Upper lobe of right lung (tissue), 1 donor: ENCODE data around the gene CNTN4. TPM values are rescaled to one million over a fixed set of nuclear protein-coding genes. Genes with fewer than 3 reads are reported as not detected.

ENCODE experiments used
- ATAC-seq: fragments of 200-7000 bp; cut with Tn5 transposase; one replicate; pipeline ENCODE4 v1.9.1; 2020; ENCODE audit warnings: mild to moderate bottlenecking, moderate library complexity
- DNase-seq: peaks from one replicate; pipeline ENCODE4 v3.0.0-alpha.2; 2020
- H3K27ac ChIP-seq: fragments of 200-600 bp; one replicate; pipeline ENCODE4 v1.8.0; 2022
- H3K27me3 ChIP-seq: fragments of 200-600 bp; one replicate; pipeline ENCODE4 v1.8.0; 2022; ENCODE audit warnings: mild to moderate bottlenecking
- H3K36me3 ChIP-seq: fragments of 200-600 bp; one replicate; pipeline ENCODE4 v1.8.0; 2022
- H3K4me1 ChIP-seq: fragments of 200-600 bp; one replicate; pipeline ENCODE4 v1.8.0; 2022
- H3K4me3 ChIP-seq: fragments of 200-600 bp; one replicate; pipeline ENCODE4 v1.8.0; 2022; ENCODE audit warnings: mild to moderate bottlenecking
- H3K9me3 ChIP-seq: fragments of 200-600 bp; one replicate; pipeline ENCODE4 v1.8.0; 2022
- CTCF ChIP-seq: fragments of 200-600 bp; IDR thresholded peaks from one replicate; pipeline ENCODE4 v1.8.0; 2022; ENCODE audit warnings: antibody characterized with exemption
- intact Hi-C: fragments of 100-400 bp; cut with DNase I; formaldehyde crosslinking; loops from one replicate; pipeline ENCODE4 v1.11.0; 2022
- total RNA-seq: library from RNA; stranded (reverse); fragmentation: NEBNext Ultra II Directional; extraction: Animal tissue kit (Norgen Biotek cat#: 25700); gene quantifications from one replicate; pipeline ENCODE4 v1.2.1, GENCODE V29; 2021
- donor health status: DM: no; HTN: yes; CAD: no; lungs with severe emphysema.

Gene CNTN4
- total RNA-seq, 1 donor from 2014 or later: 11.3 TPM

- no peaks in the 10 kb centered on the region for H3K27me3 ChIP-seq
- ATAC-seq (peak; percentile 44), DNase-seq (no peak)
- intact Hi-C loops: no loop called here
- no peaks in the 10 kb centered on the region for H3K36me3 ChIP-seq
- no peak overlapping the region for H3K27ac ChIP-seq
- H3K4me1 ChIP-seq: peaks cover 2% of the 10 kb centered on the region
- no peaks in the 10 kb centered on the region for H3K9me3 ChIP-seq
- H3K4me3 ChIP-seq: no peak overlapping the region
- no peak for TF ChIP-seq CTCF
These were observed 967.2 kb downstream of the CNTN4 start for GRCh38 chr3:3065876-3066275.

GRCh38 chr3:3066378-3066777 is 967.7 kb downstream of the CNTN4 start:
- peaks cover 2% of the 10 kb centered on the region for H3K4me1 ChIP-seq
- no peaks in the 10 kb centered on the region for H3K36me3 ChIP-seq
- DNase-seq: no peak
- H3K4me3 ChIP-seq: no peak overlapping the region
- TF ChIP-seq CTCF: no peak
- intact Hi-C loops: no loop called here
- no peak overlapping the region for H3K27ac ChIP-seq
- H3K27me3 ChIP-seq: no peaks in the 10 kb centered on the region
- no peak for ATAC-seq
- H3K9me3 ChIP-seq: no peaks in the 10 kb centered on the region

GRCh38 chr3:3066910-3067309 is 968.2 kb downstream of the CNTN4 start:
- DNase-seq (no peak), ATAC-seq (no peak)
- Histone ChIP-seq H3K36me3 (no peaks in the 10 kb centered on the region), H3K27ac (no peak overlapping the region), H3K4me3 (no peak overlapping the region), H3K9me3 (no peaks in the 10 kb centered on the region), H3K4me1 (peaks cover 2% of the 10 kb centered on the region), H3K27me3 (no peaks in the 10 kb centered on the region)
- TF ChIP-seq CTCF: no peak
- intact Hi-C loops: no loop called here

- Histone ChIP-seq H3K4me3 (no peak overlapping the region), H3K36me3 (no peaks in the 10 kb centered on the region), H3K27ac (no peak overlapping the region), H3K4me1 (peaks cover 2% of the 10 kb centered on the region), H3K27me3 (no peaks in the 10 kb centered on the region), H3K9me3 (no peaks in the 10 kb centered on the region)
- intact Hi-C loops: no loop called here
- DNase-seq: no peak
- TF ChIP-seq CTCF: no peak
- no peak for ATAC-seq
These were observed 969.8 kb downstream of the CNTN4 start for GRCh38 chr3:3068358-3068881.

GRCh38 chr3:3069723-3070122 is 971.1 kb downstream of the CNTN4 start:
- intact Hi-C loops: no loop called here

More at GRCh38 chr3:3069723-3070122, 971.1 kb downstream of the CNTN4 start:
- Histone ChIP-seq H3K9me3 (no peaks in the 10 kb centered on the region), H3K27ac (no peak overlapping the region), H3K36me3 (no peaks in the 10 kb centered on the region), H3K4me3 (no peak overlapping the region), H3K27me3 (no peaks in the 10 kb centered on the region), H3K4me1 (no peaks in the 10 kb centered on the region)
- DNase-seq (no peak), ATAC-seq (no peak)
- no peak for TF ChIP-seq CTCF
